ENCODE data around the gene EYA4. TPM values are rescaled to one million over a fixed set of nuclear protein-coding genes. Genes with fewer than 3 reads are reported as not detected.
A peak's percentile ranks its signal among the peaks of the same experiment; 100 is the strongest.

The EYA4 gene
- total and polyA plus RNA-seq, 10 donors, result 0.03 to 2.6 (median 1.3) TPM

DNA sequence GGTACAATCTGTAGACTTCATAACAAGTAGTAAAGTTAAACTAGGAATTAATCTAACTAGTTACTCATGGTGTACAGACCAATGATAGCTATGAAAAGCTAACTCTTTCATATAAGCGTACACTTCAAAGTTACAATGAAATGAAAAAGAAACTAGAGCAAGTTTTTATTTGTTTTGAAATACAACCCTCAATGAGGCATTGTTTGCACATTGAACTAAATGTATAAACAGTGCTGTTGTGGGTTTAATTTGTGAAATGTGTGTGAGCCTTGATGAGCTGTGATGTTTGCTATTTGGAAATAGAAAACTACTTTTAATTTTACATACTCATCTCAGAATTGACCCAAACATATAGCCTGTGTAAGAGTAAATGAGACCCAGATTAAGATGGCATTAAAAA lies 11.1 kb upstream of the EYA4 start:
- no peaks in the 10 kb centered on the region for H3K36me3 ChIP-seq
- no peak for DNase-seq

DNA sequence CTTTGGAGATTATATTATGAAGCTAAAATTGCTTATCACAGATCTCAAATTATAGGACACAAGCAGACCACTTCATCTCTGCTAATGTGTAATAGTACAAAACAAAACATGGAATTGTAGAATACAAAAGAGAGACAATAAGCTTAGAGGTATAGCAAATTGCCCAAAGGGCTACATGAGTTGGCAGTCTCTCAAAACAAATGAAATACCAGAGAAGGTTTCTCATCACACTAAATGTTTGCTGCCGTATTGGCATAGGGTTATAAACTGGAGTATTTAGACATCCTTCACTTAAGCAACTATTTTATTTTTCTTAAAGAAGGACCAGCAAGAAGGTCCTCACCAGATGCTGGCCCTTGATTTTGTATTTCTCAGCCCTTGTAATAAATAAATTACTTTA lies 5.9 kb upstream of the EYA4 start:
- Histone ChIP-seq H3K27ac (no peak overlapping the region), H3K9me3 (peaks cover 0 to 5% (median 0%) of the 10 kb centered on the region in 8 donors), H3K27me3 (replicated peaks in 1 of 7) (peaks cover 0 to 17% (median 2%) of the 10 kb centered on the region in 7 donors), H3K36me3 (no peaks in the 10 kb centered on the region), H3K4me3 (no peak overlapping the region), H3K4me1 (peaks cover 0 to 1% (median 0%) of the 10 kb centered on the region in 6 donors)
- TF ChIP-seq POLR2A (IDR thresholded peaks at IDR 0.05), result no peak
- no peak for TF ChIP-seq POLR2AphosphoS5 (IDR thresholded peaks at IDR 0.05)
- TF ChIP-seq, protein P1, sequence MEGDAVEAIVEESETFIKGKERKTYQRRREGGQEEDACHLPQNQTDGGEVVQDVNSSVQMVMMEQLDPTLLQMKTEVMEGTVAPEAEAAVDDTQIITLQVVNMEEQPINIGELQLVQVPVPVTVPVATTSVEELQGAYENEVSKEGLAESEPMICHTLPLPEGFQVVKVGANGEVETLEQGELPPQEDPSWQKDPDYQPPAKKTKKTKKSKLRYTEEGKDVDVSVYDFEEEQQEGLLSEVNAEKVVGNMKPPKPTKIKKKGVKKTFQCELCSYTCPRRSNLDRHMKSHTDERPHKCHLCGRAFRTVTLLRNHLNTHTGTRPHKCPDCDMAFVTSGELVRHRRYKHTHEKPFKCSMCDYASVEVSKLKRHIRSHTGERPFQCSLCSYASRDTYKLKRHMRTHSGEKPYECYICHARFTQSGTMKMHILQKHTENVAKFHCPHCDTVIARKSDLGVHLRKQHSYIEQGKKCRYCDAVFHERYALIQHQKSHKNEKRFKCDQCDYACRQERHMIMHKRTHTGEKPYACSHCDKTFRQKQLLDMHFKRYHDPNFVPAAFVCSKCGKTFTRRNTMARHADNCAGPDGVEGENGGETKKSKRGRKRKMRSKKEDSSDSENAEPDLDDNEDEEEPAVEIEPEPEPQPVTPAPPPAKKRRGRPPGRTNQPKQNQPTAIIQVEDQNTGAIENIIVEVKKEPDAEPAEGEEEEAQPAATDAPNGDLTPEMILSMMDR (IDR thresholded peaks at IDR 0.05 in 8 of 11, conservative IDR thresholded peaks at IDR 0.05 in 3 of 11), result no peak
- DNase-seq, result no peak
- intact Hi-C loops (cut with DNase I; ENCODE audit: low total_unique reads), result no loop called here
- 81 to 94% (median 88%) methylated on average over 1 of the region's 1 CpG for WGBS, 5 donors

More for the DNA sequence above, 11.1 kb upstream of the EYA4 start:
- Histone ChIP-seq H3K9me3 (peaks cover 0 to 5% (median 0%) of the 10 kb centered on the region in 8 donors), H3K4me1 (no peaks in the 10 kb centered on the region), H3K4me3 (no peak overlapping the region), H3K27ac (no peak overlapping the region), H3K27me3 (replicated peaks in 1 of 7) (no peaks in the 10 kb centered on the region)
- WGBS, 5 donors, result 41 to 94% (median 89%) methylated on average over 1 of the region's 1 CpG
- intact Hi-C loops (cut with DNase I; ENCODE audit: low total_unique reads), result no loop called here
- TF ChIP-seq POLR2A (IDR thresholded peaks at IDR 0.05) (no peak), POLR2AphosphoS5 (IDR thresholded peaks at IDR 0.05) (no peak)
- TF ChIP-seq, protein P1 (IDR thresholded peaks at IDR 0.05 in 8 of 11, conservative IDR thresholded peaks at IDR 0.05 in 3 of 11), result no peak

DNA sequence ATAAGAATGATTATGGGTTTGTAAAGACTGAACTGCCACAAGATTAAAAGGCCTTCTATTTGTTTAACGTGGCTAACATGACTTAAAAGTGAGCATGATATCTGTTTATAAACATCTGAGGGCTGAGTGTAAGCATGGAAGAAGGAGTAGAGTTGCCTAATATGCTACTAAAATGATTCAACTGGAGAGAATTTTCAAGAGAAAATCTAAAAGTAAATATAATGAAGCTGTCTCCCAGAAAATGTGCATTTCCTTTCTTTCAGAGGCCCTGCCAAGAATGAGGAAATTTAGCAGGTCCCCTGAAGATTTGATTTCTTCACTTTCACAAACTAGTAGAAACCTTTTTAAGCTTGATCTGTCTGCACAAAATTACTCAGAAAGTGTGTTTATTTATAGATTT lies 4.2 kb upstream of the EYA4 start:
- peaks cover 0 to 34% (median 18%) of the 10 kb centered on the region in 7 donors for H3K27me3 ChIP-seq (replicated peaks in 1 of 7)
- no peak for DNase-seq
- no peak overlapping the region for H3K27ac ChIP-seq
- WGBS, 5 donors, result 71 to 98% (median 78%) methylated on average over 1 of the region's 1 CpG
- no peak overlapping the region for H3K4me3 ChIP-seq
- intact Hi-C loops (cut with DNase I; ENCODE audit: low total_unique reads), result no loop called here
- H3K4me1 ChIP-seq, result peaks cover 0 to 19% (median 15%) of the 10 kb centered on the region in 6 donors
- H3K9me3 ChIP-seq, result peaks cover 0 to 5% (median 0%) of the 10 kb centered on the region in 8 donors
- no peak for TF ChIP-seq POLR2AphosphoS5 (IDR thresholded peaks at IDR 0.05)
- TF ChIP-seq, protein P1 (IDR thresholded peaks at IDR 0.05 in 8 of 11, conservative IDR thresholded peaks at IDR 0.05 in 3 of 11), result no peak
- no peak for TF ChIP-seq POLR2A (IDR thresholded peaks at IDR 0.05)
- no peaks in the 10 kb centered on the region for H3K36me3 ChIP-seq

DNA sequence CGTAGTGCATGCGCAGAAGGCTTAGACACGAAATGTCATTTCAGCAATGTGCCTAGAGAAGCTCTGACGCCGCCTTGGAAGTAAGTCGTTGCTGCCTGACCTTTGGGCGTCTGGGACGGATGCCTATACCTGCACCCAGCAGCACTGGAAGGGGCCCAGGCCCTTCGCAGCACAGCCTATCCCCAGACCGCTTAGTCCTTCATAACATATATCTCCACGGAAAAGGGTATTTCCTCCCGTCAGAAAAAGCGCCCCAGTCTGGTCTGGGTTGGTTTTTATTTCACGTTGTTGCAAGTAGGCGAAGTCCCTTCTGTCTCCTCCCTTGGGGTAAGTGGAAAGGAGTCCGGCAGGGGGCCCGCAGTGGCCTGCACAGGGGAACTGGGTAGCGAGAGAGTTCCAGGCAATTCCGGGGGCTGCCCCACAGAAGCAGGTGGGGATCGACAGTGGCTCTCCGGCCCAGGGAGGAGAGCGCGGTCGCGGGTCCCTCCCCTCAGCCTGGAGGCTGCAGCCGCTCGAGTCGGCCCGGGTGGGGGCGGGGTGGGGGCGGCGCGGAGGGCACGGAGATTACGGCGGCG lies 559 bp upstream of the EYA4 start:
- Histone ChIP-seq H3K27ac (peak overlapping the region in 6 of 8 donors; percentile 23 to 57 (median 50)), H3K9me3 (no peaks in the 10 kb centered on the region), H3K4me3 (peak overlapping the region in 7 of 8 donors; percentile 35 to 65 (median 39)), H3K36me3 (no peaks in the 10 kb centered on the region), H3K27me3 (replicated peaks in 1 of 7) (peaks cover 0 to 62% (median 40%) of the 10 kb centered on the region in 7 donors), H3K4me1 (peaks cover 0 to 35% (median 24%) of the 10 kb centered on the region in 6 donors)
- intact Hi-C loops (cut with DNase I; ENCODE audit: low total_unique reads), result no loop called here
- TF ChIP-seq, protein P1 (IDR thresholded peaks at IDR 0.05 in 8 of 11, conservative IDR thresholded peaks at IDR 0.05 in 3 of 11), result no peak
- TF ChIP-seq POLR2A (IDR thresholded peaks at IDR 0.05), result no peak
- TF ChIP-seq POLR2AphosphoS5 (IDR thresholded peaks at IDR 0.05), result no peak
- no peak for DNase-seq
- WGBS, 5 donors, result 3 to 15% (median 6%) methylated on average over 12 to 37 of the region's 37 CpGs
